HG02642 (cell line): ENCODE data around the gene CHST9.
"Not testable (repeated sequence)": the region's sequence is repeated elsewhere in the genome, so short reads cannot be mapped to it uniquely, and the experiment has no call there.

ENCODE experiments used
- ATAC-seq: cut with Tn5 transposase; IDR thresholded peaks from one replicate; pipeline ENCODE4 v1.9.1; 2021; ENCODE audit warnings: mild to moderate bottlenecking; ENCODE audit not compliant: unreplicated experiment, poor library complexity

CHST9 gene

DNA sequence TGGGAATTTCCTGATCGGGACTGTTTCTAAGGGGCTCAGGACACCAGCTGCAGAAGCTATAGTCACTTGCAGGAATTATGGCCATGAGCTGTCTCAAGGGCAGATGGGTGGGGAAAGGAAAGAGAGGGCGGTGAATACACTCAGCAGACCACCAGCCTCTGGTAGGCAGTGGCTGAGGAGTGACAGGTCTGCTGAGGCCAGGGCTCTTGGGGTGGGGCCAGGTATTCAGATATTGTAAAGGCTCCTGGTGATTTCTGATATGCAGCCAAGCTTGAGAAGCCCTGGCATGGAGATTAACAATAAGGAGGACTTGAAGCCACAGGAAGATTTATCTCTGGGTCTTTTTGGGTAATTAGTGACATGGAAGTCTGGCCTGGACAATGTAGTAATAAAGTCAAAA lies 174.3 kb downstream of the CHST9 start:
- ATAC-seq, result no peak

DNA sequence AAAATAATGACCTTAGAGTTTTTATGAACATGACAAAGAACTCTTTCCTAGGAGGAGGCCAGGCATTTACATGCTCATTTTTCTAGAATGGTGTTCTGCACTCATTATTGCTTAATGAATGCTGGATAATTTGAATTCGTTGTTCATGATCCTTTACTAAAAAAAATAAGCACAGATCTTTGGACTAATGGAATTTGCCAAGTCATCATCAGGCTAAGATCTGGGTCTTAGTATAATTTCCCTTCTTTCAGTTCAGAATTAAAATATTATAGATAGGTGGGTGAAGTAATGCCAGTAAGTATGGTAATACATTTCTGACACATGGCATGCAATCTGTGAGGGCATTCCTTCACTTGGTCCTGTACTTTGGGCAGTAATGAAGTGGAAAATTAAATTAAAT lies 175.8 kb downstream of the CHST9 start:
- ATAC-seq, result no peak

DNA sequence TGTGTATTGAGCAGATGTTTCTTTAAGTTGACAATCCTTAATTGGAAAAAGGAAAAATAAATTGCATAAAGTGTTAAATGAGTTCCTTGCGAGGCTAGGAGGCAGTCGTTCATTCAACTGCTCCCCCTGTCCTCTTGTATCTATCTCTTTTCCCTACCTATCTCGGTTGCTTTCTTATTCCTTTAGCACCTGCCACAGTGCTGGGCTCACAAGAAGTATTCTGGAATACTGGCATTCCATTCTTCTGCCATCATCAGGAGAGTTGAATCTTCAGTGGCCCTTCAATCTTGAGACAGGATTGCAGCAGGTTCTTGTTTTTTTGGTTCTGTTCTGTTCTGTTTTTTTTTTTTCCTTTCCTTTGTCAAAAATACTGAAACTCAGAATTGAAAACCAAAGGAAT lies 176.5 kb downstream of the CHST9 start:
- ATAC-seq, result no peak

DNA sequence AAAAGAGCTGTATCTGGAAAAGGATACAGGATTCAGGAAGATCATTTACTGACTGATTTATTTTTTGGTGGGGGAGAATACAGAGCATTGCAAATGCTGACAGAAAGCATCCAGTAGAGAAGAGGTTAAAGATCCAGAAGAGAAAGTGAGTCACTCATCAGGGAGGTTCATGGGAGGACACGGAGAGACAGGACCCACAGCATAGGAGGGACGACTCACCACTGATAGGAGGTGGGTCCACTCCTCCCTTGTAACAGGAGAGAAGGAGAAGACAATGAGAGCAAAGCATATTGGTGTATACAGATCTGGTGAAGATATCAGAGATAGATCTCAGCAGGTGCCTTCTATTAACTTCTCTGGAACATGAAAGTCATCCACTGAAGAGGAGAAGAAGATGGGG lies 177.2 kb downstream of the CHST9 start:
- no peak for ATAC-seq

DNA sequence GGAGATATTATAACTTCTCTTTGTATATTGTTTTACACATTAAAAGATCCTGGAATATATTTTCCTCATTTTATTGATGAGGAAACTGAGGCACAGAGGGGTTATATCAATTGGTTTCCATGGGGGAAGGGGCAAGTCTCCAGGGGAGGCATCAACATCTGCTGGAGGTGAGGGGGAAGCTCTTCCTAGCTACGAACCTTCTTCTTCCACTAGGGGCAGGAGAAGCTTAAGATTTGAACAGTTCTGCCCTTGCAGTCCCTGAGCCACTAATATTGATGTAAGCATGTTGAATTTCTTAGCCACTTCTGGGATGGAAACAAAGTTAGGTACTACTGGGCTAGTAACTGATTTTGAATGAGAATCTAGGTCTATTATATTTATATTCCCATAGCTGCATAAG lies 179.5 kb downstream of the CHST9 start:
- peak; percentile 71 for ATAC-seq

DNA sequence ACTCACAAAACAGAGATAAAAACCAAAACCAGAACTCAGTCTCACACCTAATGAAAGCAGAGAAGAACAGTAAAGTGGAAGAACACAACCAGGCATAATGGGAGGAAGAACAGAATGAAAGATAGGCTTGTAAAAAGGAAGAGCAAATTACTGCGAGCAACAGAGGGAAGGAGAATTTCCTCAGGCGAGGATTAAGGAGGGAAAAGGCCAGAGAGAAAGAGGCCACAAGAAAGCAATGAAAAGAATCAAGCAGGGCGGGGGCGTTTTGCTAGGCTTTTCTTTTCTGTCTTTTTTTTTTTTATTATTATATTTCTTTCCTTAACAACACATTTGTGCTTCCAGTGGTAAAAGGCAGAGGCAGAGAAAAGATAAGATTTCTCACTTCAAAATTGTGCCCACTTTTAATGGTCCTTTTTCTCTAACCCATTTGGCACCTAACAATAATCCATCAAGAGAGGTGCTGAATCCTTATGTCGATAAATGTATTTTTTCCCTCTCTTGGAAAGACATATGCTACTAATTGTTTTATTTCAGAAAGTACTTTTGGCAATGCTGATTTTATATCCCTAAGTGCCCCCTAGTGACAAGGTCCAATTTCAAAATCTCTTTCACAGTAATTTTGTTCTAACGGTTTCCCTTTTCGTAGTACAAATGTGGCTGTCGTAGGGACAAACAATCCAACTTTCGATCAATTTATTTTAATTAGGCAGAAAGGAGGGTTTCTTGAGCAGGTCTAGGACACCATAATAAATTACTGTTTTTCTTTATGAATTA lies 180.9 kb downstream of the CHST9 start:
- ATAC-seq, result no peak

DNA sequence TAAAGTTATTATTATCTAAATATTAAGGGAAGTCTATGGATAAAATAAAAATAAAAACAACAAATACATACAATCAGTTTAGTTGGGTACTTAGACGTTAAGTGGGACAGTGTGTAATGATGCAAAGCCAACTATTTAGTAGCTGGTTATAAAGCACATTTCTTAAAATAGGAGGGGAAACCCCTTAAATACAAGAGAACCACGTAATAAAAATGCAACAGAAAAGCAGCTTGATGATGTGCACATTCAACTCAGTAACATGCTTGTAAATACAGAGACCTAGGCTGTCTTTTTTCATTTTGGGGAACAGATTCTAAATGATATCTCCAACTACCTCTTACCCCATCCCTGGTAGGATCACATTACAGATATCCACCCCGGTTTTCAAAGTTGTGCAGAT lies 185.3 kb downstream of the CHST9 start:
- ATAC-seq, result no peak

DNA sequence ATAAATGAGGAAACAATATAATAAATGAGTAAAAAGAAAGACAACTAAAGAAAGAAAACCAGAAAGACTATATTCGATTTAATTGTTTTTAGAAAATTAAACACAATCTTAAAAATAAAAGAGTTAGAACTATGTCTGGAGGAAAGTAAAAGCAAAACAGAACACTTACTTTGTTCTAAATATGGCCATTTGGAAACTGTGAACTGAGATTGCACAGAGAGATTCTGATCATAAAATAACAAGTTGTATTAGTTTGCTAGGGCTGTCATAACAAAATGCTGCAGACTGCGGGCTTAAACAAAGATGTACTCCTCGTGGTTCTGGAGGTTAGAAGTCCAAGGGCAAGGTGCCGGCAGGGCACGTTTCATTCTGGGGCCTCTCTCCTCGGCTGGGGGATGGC lies 191.5 kb downstream of the CHST9 start:
- peak; percentile 58 for ATAC-seq

DNA sequence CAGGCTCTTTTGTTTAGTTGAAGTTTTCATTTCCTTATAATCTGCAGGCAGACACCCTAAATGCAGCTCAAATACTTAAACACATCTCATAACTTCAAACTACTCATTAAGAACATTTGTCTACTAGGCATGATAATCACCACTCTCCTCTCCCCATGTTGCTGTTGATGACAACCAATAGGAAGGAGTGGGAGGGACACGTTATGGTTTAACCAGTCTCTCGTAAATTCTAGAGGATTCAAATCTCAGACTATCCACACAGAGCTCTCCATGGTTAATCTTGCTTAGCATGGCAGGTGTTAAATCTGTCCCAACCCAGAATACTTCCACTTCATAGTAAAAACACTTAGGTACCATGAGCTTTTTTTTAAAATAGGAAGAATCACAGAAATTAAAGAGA lies 192.2 kb downstream of the CHST9 start:
- ATAC-seq, result no peak

DNA sequence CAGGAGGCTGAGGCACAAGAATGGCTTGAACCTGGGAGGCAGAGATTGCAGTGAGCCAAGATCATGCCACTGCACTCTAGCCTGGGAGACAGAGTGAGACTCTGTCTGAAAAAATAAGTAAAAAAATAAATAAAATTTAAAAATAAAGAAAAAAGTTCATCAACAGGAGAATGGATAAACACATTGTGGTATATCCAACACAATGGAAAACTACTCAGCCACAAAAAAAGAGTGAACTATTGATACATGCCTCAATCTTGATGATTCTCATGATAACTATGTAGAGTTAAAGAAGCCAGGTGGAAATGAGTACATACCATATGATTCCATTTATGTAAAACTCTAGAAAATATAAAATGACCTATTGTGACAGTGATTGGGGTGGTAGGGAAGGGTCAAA lies 195.3 kb downstream of the CHST9 start:
- ATAC-seq, result no peak

DNA sequence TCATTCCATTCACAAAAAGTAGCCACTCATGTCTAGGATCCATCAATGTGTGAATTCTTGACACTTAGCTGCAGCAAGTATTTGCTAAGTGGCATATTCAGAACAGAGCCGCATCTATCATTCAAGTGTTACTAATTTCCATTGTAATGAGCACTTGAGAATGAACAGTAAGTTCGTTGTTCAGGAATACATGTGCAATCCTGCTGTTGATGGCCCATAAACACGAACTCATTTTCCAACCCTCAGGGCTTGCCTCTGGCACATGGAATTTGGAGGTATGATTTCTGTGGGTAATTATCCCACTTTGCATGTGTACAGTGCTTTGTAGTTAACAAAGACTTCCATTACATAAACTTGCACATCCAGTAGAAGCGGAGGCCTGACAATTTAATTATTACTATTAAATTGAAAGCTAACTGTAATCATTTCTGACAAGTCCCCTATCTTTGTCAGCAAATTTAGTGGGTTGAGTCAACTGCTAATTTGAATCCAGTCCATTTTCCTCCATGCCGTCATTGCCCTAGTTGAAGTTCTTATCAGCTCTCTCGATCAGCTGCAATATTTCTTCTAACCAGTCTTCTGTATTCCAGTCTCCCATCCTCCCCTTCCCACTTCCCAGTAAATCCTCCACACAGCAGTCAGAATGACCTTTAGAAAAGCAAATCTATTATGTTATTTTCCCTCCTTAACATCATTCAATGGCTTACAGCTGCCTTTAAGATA lies 203.6 kb downstream of the CHST9 start:
- ATAC-seq, result no peak

DNA sequence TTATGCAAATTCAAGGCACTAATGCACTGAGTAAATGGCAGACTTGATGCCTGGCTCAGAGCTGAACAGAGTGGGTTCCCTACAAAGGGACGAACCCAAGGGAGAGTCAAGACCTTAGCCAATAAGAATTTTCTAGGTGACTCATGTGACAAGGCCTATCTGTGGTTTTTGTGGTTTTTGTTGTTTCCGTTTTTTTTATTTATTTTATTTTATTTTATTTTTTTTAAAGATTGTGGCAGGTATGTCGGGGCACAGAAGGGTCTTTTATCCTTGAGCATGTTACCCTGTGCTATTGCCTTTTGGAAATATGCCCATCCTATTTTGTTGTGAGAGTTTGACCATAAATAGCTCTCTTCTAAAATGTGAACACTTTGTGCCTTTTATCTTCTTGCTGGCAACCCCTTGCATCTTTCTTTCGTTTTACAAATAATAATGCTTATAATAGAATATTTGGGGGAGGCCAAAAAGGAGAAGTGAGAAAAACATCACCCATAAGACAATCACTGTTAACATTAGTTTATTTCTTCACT lies 206.2 kb downstream of the CHST9 start:
- peak; percentile 96 for ATAC-seq

DNA sequence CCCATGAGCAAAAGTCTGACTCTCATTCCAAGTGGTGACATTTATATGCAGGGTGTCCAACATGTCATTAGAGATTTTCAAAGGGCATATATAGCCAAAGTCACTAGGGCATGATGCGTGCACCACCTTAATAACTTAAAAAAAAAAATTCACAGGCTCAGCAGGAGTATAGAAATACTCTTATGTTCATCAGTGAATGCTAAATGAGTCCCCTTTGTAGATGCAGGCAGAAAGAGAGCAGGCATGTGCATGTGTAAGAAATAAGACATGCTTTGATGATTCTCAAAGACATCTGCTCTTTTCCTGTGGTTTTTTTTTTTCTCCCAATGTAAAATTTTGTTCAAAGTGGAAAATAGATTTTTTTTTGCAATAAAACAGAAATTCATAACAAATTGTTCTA lies 207.3 kb downstream of the CHST9 start:
- ATAC-seq, result no peak

DNA sequence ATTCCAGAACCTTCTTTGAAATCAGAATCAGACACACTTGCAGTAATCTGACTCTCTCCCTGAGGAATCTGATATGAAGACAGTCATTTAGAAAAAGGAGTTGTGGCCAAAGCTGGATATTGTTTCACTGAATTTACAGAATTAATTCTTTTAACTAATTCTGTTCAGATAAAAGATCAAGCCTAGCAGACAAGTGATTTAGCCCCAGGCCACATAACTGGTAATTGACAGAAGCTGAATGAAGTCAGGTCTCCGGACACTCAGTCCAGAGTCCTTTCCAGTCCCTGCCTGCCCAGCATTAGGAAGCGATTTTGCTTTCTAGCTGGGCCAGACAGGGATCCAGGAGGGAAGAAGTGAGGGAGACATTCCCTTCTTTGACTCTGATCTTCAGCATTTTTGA lies 208.9 kb downstream of the CHST9 start:
- ATAC-seq, result no peak

DNA sequence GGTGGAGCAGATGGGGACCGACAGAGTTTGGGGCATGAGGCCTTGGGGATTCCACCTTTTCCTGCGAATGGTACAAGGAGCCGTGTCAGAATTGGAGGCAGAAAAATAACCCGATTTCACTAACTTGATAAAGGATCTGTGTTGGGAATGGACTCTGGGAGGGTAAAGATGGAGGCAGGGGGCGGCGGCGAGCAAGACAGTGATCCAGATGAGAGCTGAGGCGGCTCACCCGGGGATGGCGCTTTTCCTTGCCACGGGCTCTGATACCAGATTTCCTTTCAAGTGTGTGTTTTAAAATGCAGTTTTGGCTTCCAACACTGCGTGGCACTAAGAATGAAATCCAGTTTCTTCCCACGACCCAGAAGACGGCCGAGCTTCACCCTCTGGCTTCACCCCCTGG lies 212.6 kb downstream of the CHST9 start:
- ATAC-seq, result not testable (repeated sequence)

DNA sequence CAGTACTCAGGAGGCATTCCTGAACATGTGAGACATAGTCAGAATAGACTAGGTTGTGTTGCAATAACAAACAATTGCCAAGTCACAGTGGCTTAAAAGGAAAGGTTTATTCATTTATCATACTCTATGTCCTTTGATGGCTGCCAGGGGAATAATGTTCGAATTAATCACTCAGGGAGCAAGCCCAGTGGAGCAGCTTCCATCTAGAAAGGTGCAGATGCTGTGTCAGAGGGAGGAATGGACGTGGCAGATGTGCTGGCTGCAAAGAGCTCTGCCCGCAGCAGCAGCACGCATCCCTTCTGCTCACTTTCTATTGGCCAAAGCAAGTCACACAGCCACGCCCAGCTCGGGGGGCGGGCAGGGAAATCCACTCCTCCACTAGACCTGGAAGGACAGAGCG lies 213.7 kb downstream of the CHST9 start:
- ATAC-seq, result no peak

DNA sequence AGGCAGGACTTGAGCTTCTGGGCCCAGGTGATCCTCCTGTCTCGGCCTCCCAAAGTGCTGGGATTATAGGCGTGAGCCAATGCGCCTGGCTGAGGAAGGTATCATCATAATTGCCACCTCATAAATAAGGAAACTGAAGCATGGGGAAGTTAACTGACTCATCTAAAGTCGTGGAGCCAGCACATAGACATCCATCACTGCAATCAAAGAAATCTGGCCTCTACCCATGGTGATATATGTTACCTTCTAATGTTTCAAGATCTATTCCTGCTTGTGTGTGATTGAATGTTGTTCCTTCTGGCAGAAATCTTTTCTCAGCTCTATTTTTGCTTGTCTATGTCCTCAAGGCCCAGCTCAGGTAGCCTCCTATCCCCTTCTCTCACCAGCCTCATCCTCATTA lies 214.5 kb downstream of the CHST9 start:
- no peak for ATAC-seq

DNA sequence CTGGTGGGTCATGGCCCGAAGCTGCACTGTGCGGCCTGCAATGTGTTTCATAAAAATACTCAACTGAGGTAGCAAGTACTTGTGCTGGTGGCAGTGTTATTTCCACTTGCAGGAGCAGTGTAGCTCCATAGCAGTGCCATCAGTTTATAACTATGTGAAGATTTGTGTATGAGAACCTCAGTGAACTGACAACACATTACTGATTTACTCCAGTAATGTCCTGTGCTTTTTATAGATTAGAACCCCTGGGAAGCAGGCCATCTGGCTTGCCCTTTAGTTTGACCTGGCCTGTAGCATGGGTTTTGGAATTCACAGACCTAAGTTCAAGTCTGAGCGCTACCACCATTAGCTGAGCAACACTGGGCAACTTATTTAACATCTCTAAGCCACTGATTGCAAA lies 219.9 kb downstream of the CHST9 start:
- ATAC-seq, result no peak

DNA sequence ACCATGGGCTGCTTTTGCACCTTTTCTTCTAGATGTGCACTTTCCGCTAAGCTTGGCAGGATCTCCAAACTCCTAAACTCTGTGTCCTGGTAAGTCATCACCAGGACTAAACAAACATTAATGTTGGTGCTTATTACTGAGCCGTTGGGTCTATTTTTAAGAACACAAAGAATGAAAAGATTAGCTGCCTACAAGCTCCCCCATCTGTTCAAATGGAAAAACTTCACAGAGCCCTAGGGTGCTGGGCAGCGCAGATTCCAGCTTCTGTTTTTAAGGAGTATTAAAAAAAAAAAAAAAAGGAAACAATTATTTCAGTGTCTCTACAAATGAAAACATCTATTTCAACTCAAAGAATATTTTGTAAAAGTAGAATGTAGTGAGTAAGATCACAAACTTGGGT lies 221.8 kb downstream of the CHST9 start:
- no peak for ATAC-seq

DNA sequence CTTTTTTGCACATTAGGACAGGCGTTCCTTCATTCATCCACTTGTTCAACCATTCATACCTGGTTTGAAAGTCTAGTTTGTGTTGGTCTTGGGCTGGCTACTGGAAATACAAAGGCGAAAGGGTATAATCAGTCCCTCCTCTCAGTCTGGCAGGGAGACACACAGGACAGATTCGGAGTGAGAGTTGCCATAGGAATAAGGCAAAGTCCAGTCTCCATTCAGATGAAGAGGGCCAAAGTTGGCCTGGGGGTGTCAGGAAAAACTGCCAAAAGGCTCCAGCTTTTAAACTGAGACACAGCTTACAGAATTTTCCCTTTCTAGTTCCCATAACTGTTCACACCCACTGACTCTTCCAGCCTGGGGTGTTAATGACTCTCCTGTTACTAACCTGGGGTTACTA lies 223.3 kb downstream of the CHST9 start:
- ATAC-seq, result no peak

DNA sequence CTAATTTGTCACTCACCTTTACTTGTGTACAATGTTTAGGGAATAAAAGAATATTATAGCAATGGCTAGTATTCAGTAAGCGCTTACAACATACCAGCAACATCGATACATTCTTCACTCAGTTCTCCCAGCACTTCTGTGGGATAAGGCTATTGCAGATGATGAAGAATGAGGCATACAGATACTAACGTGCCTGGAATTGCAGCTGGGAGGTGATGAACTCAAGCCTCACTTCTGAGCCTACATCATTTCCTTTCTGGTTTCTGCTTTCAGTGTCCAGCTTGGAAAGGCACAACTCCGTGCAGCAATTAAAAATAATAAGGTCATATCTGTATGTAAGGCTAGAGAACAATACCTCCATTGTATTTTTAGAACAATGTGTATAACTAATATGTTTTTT lies 224.2 kb downstream of the CHST9 start:
- no peak for ATAC-seq

DNA sequence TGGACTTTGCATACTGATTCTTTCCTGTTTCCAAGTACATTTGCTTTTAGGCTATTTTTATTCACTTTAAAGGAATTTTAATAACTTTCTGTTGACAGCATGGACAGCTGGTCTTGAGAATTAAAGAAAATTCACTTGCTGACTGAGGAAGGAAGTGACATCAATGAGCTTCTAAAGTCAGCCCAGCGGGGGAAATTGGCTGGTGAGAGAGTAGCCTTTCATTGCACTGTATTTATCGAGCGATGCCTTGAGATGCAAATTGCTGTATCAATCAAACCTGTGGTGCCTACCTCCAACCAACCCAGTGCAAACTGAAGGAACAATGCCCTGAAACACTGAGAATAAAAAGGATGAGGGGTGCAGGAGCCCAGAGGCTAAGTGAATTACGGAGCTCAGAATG lies 228.2 kb downstream of the CHST9 start:
- no peak for ATAC-seq
